CD14-positive monocyte (primary cell): ENCODE measurements around the gene FAM240A. TPM values are rescaled to one million over a fixed set of nuclear protein-coding genes. Genes with fewer than 3 reads are reported as not detected.

Source experiments
- DNase-seq, 3 donors: peaks; one replicate each; pipeline ENCODE4 v3.0.0-alpha.2; 2011 to 2022
- H2AFZ ChIP-seq: 2 replicates; pipeline ENCODE4 v1.6.0; 2012; ENCODE audit warnings: mild to moderate bottlenecking, low read depth, low read length, inconsistent platforms; ENCODE audit not compliant: insufficient read depth, poor library complexity, severe bottlenecking
- H3K27ac ChIP-seq, 2 donors: 1 replicate in 1 of 2; 2 replicates in 1 of 2; pipeline ENCODE4 v1.5.1; 2012 to 2013; ENCODE audit warnings: low read length in 2 of 2, control low read depth in 1 of 2, inconsistent platforms in 1 of 2, low read depth in 1 of 2, mild to moderate bottlenecking in 1 of 2
- H3K27me3 ChIP-seq, 2 donors: one replicate each; pipeline versions ENCODE4 v1.6.0 to v1.6.1; 2011 to 2013; ENCODE audit warnings: low read length in 2 of 2; ENCODE audit not compliant: control insufficient read depth in 2 of 2, insufficient read depth in 2 of 2
- H3K36me3 ChIP-seq, 2 donors: replicated peaks in 1 of 2; 1 replicate in 1 of 2; 2 replicates in 1 of 2; pipeline versions ENCODE4 v1.5.1 to v1.6.1; 2012 to 2013; ENCODE audit warnings: low read length in 2 of 2, control low read depth in 1 of 2, inconsistent platforms in 1 of 2, mild to moderate bottlenecking in 1 of 2; ENCODE audit not compliant: insufficient read depth in 2 of 2, control insufficient read depth in 1 of 2
- H3K4me1 ChIP-seq, 2 donors: 1 replicate in 1 of 2; 2 replicates in 1 of 2; pipeline versions ENCODE4 v1.5.1 to v1.6.1; 2012 to 2013; ENCODE audit warnings: low read length in 2 of 2, control low read depth in 1 of 2, inconsistent platforms in 1 of 2, mild to moderate bottlenecking in 1 of 2, moderate library complexity in 1 of 2; ENCODE audit not compliant: insufficient read depth in 2 of 2, control insufficient read depth in 1 of 2
- H3K4me2 ChIP-seq: replicated peaks from 2 replicates; pipeline ENCODE3; 2012; ENCODE audit warnings: low read length, moderate library complexity, mild to moderate bottlenecking; ENCODE audit not compliant: poor library complexity, severe bottlenecking; ENCODE audit errors: extremely low read depth
- H3K4me3 ChIP-seq, 3 experiments: fragments of 200-600 bp in 1 of 3; sonication (generic) in 1 of 3; replicated peaks in 1 of 3; 1 replicate in 2 of 3; 2 replicates in 1 of 3; pipeline ENCODE4 v1.5.1; 2011 to 2013; ENCODE audit warnings: low read length in 3 of 3, mild to moderate bottlenecking in 3 of 3, control low read depth in 2 of 3, low read depth in 2 of 3, inconsistent platforms in 1 of 3, moderate library complexity in 1 of 3
- H3K79me2 ChIP-seq: 2 replicates; pipeline ENCODE4 v1.6.0; 2012; ENCODE audit warnings: mild to moderate bottlenecking, control low read depth, inconsistent platforms, low read length, moderate library complexity; ENCODE audit not compliant: insufficient read depth
- H3K9ac ChIP-seq: 2 replicates; pipeline ENCODE4 v1.6.0; 2017; ENCODE audit warnings: low read length, mild to moderate bottlenecking; ENCODE audit not compliant: insufficient read depth, poor library complexity, severe bottlenecking
- H3K9me3 ChIP-seq, 2 donors: replicated peaks in 1 of 2; 1 replicate in 1 of 2; 2 replicates in 1 of 2; pipeline versions ENCODE4 v1.5.1 to v1.6.1; 2012 to 2013; ENCODE audit warnings: low read length in 2 of 2, control low read depth in 1 of 2; ENCODE audit not compliant: control insufficient read depth in 1 of 2, insufficient read depth in 1 of 2
- H4K20me1 ChIP-seq: 2 replicates; pipeline ENCODE4 v1.6.0; 2012; ENCODE audit warnings: mild to moderate bottlenecking, low read length, control low read depth, moderate library complexity; ENCODE audit not compliant: insufficient read depth
- H3K27ac Mint-ChIP-seq, 7 donors: one replicate each; pipeline ENCODE4 v1.8.0; 2020; ENCODE audit warnings: mild to moderate bottlenecking in 7 of 7, mixed read lengths in 7 of 7, moderate library complexity in 6 of 7, inconsistent platforms in 2 of 7
- H3K27me3 Mint-ChIP-seq, 3 donors: one replicate each; pipeline ENCODE4 v1.8.0; 2021 to 2022; ENCODE audit warnings: low read depth in 3 of 3, mild to moderate bottlenecking in 3 of 3, mixed read lengths in 3 of 3, moderate library complexity in 3 of 3, inconsistent platforms in 1 of 3
- H3K36me3 Mint-ChIP-seq, 2 donors: one replicate each; pipeline ENCODE4 v1.8.0; 2020; ENCODE audit warnings: mixed read lengths in 2 of 2, inconsistent platforms in 1 of 2, mild to moderate bottlenecking in 1 of 2
- H3K4me1 Mint-ChIP-seq: one replicate; pipeline ENCODE4 v1.8.0; 2020; ENCODE audit warnings: mild to moderate bottlenecking, mixed read lengths
- H3K4me3 Mint-ChIP-seq, 2 donors: one replicate each; pipeline ENCODE4 v1.8.0; 2020; ENCODE audit warnings: mild to moderate bottlenecking in 2 of 2, mixed read lengths in 2 of 2, moderate library complexity in 1 of 2
- H3K9me3 Mint-ChIP-seq, 7 donors: one replicate each; pipeline ENCODE4 v1.8.0; 2020 to 2022; ENCODE audit warnings: mixed read lengths in 7 of 7, mild to moderate bottlenecking in 6 of 7, moderate library complexity in 6 of 7, inconsistent platforms in 2 of 7
- WGBS: methylation state at CpG from one replicate; pipeline ENCODE4 v1.1.5; 2013; ENCODE audit warnings: missing lambda C conversion rate; ENCODE audit not compliant: insufficient coverage; 5-methylcytosine and 5-hydroxymethylcytosine counted together
- intact Hi-C, 2 donors: fragments of 100-400 bp; cut with micrococcal nuclease; formaldehyde crosslinking; loops; one replicate each; pipeline versions ENCODE4 v1.15.0 to v1.15.1; 2023
- polyA plus RNA-seq, 3 donors: library from polyadenylated mRNA; depleted of rRNA in 1 of 3; unstranded in 2 of 3; stranded (reverse) in 1 of 3; fragments of 300-500 nt in 2 of 3; fragments of >200 nt in 1 of 3; fragmentation: Illumina TruSeq in 2 of 3; gene quantifications; 1 replicate in 2 of 3; 2 replicates in 1 of 3; pipeline ENCODE4 v1.2.3, GENCODE V29; 2012 to 2021
- TF ChIP-seq, protein P1 (sequence below): fragments of 200-600 bp; IDR thresholded peaks from one replicate; pipeline ENCODE4 v1.8.0; 2022; ENCODE audit warnings: antibody characterized with exemption, mild to moderate bottlenecking

FAM240A gene
- polyA plus RNA-seq, 3 donors, result not detected

GRCh38 chr3:46659285-46659684 is 47.0 kb downstream of the FAM240A start:
- H3K79me2 ChIP-seq, result no peaks in the 10 kb centered on the region
- H3K4me3 ChIP-seq, result no peak overlapping the region
- H3K27ac Mint-ChIP-seq, result no peak overlapping the region
- H3K27me3 Mint-ChIP-seq, result peaks cover 5 to 12% (median 11%) of the 10 kb centered on the region in 3 donors
- intact Hi-C loops, result no loop called here
- no peak overlapping the region for H3K27ac ChIP-seq
- 96% methylated on average over 8 of the region's 8 CpGs for WGBS
- DNase-seq, result no peak
- no peak overlapping the region for H2AFZ ChIP-seq
- H3K9me3 ChIP-seq, result no peaks in the 10 kb centered on the region
- H3K9me3 Mint-ChIP-seq, result no peaks in the 10 kb centered on the region
- H3K4me3 Mint-ChIP-seq, result no peak overlapping the region
- H3K4me1 Mint-ChIP-seq, result no peaks in the 10 kb centered on the region
- TF ChIP-seq, protein P1, sequence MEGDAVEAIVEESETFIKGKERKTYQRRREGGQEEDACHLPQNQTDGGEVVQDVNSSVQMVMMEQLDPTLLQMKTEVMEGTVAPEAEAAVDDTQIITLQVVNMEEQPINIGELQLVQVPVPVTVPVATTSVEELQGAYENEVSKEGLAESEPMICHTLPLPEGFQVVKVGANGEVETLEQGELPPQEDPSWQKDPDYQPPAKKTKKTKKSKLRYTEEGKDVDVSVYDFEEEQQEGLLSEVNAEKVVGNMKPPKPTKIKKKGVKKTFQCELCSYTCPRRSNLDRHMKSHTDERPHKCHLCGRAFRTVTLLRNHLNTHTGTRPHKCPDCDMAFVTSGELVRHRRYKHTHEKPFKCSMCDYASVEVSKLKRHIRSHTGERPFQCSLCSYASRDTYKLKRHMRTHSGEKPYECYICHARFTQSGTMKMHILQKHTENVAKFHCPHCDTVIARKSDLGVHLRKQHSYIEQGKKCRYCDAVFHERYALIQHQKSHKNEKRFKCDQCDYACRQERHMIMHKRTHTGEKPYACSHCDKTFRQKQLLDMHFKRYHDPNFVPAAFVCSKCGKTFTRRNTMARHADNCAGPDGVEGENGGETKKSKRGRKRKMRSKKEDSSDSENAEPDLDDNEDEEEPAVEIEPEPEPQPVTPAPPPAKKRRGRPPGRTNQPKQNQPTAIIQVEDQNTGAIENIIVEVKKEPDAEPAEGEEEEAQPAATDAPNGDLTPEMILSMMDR, result no peak
- no peak overlapping the region for H3K9ac ChIP-seq
- H3K4me2 ChIP-seq, result no peak overlapping the region
- H3K4me1 ChIP-seq, result no peaks in the 10 kb centered on the region
- H3K36me3 Mint-ChIP-seq, result no peaks in the 10 kb centered on the region
- H4K20me1 ChIP-seq, result no peaks in the 10 kb centered on the region
- no peaks in the 10 kb centered on the region for H3K27me3 ChIP-seq
- H3K36me3 ChIP-seq, result no peaks in the 10 kb centered on the region

DNA sequence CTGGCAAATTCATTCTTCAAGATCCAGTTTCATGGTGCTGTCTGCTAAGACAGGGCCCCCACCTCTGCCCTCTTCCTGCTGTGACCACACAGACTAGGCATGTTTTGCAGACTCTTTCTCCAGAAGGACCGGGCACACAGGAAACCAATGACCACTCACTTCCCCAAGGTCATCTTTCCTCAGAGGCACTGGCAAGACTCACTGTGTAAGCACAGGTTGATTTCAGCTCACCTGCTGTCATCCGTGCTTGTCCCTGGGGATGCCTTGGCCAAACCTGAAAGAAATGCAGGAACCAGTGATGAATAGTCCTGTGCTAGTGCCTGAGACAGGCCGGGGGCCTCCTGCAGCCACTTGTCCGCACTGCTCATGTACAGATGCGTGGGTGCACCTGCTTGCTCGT is 47.7 kb downstream of the FAM240A start:
- Mint-ChIP-seq H3K9me3 (no peaks in the 10 kb centered on the region), H3K27ac (no peak overlapping the region), H3K36me3 (no peaks in the 10 kb centered on the region), H3K4me1 (no peaks in the 10 kb centered on the region), H3K4me3 (no peak overlapping the region), H3K27me3 (peaks cover 5 to 12% (median 11%) of the 10 kb centered on the region in 3 donors)
- Histone ChIP-seq H3K4me3 (no peak overlapping the region), H2AFZ (no peak overlapping the region), H3K4me2 (no peak overlapping the region), H3K4me1 (no peaks in the 10 kb centered on the region), H3K27ac (no peak overlapping the region), H3K36me3 (no peaks in the 10 kb centered on the region), H3K9me3 (no peaks in the 10 kb centered on the region), H3K9ac (no peak overlapping the region), H4K20me1 (no peaks in the 10 kb centered on the region), H3K27me3 (no peaks in the 10 kb centered on the region), H3K79me2 (no peaks in the 10 kb centered on the region)
- TF ChIP-seq, protein P1, result no peak
- intact Hi-C loops, result no loop called here
- DNase-seq, result no peak
- 80% methylated on average over 6 of the region's 6 CpGs for WGBS
